22Rv1 (cell line): ENCODE data around the gene MEIOB.

Experiments
- CTCF ChIP-seq: fragments of 450-650 bp; IDR thresholded peaks from 2 replicates; pipeline ENCODE4 v1.5.1; 2017; ENCODE audit warnings: mild to moderate bottlenecking
- ZFX ChIP-seq: fragments of 450-650 bp; IDR thresholded peaks from 2 replicates; pipeline ENCODE4 v1.6.1; 2017; ENCODE audit warnings: antibody characterized with exemption, borderline replicate concordance

GRCh38 chr16:1819611-1820010 lies 52.4 kb downstream of the MEIOB start:
- no peak for TF ChIP-seq CTCF
- no peak for TF ChIP-seq ZFX
